Upper lobe of left lung (tissue), 4 donors: ENCODE data around the gene CT47A1.
"Not testable (repeated sequence)": the region's sequence is repeated elsewhere in the genome, so short reads cannot be mapped to it uniquely, and the experiment has no call there.

ENCODE experiments used
- EP300 ChIP-seq, 4 donors: sonication (generic); formaldehyde crosslinking; IDR thresholded peaks; one replicate each; pipeline ENCODE4 v1.5.1; 2017; ENCODE audit warnings: antibody characterized with exemption in 4 of 4, control low read depth in 2 of 4
- POLR2A ChIP-seq, 4 donors: fragments of 450-650 bp; IDR thresholded peaks; one replicate each; pipeline ENCODE4 v1.5.1; 2016 to 2017; ENCODE audit warnings: antibody characterized with exemption in 4 of 4, mild to moderate bottlenecking in 2 of 4
- POLR2AphosphoS5 ChIP-seq, 2 donors: sonication (generic); formaldehyde crosslinking; IDR thresholded peaks; one replicate each; pipeline ENCODE4 v1.5.1; 2017; ENCODE audit warnings: antibody characterized with exemption in 2 of 2
- TF ChIP-seq, protein P1 (sequence below), 6 experiments: fragments of 450-650 bp in 4 of 6; fragments of 200-600 bp in 2 of 6; sonication (generic) in 2 of 6; IDR thresholded peaks; one replicate each; pipeline ENCODE4 v1.5.1; 2016 to 2019; ENCODE audit warnings: antibody characterized with exemption in 6 of 6

DNA sequence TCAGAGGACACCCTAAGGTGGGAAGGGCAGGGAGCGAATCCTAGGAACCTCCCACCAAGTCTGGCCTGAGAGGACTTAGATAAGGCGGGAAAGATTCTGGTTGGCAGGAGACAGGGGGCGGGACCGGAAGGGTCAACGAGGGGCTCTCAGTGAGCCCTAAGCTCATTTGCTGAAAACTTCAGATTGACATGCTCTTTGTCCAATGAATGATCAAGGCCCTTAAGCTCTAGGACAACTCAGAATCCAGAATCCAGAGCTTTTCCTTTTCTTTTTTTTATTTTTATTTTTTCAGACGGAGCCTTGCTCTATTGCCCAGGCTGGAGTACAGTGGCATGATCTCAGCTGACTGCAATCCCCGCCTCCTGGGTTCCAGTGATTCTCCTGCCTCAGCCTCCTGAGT lies 29.1 kb downstream of the CT47A1 start, which contains the start of gene CT47A7:
- TF ChIP-seq, protein P1, sequence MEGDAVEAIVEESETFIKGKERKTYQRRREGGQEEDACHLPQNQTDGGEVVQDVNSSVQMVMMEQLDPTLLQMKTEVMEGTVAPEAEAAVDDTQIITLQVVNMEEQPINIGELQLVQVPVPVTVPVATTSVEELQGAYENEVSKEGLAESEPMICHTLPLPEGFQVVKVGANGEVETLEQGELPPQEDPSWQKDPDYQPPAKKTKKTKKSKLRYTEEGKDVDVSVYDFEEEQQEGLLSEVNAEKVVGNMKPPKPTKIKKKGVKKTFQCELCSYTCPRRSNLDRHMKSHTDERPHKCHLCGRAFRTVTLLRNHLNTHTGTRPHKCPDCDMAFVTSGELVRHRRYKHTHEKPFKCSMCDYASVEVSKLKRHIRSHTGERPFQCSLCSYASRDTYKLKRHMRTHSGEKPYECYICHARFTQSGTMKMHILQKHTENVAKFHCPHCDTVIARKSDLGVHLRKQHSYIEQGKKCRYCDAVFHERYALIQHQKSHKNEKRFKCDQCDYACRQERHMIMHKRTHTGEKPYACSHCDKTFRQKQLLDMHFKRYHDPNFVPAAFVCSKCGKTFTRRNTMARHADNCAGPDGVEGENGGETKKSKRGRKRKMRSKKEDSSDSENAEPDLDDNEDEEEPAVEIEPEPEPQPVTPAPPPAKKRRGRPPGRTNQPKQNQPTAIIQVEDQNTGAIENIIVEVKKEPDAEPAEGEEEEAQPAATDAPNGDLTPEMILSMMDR (IDR thresholded peaks at IDR 0.05): not testable (repeated sequence)
- not testable (repeated sequence) for TF ChIP-seq POLR2AphosphoS5, POLR2A, EP300 (IDR thresholded peaks at IDR 0.05)
